ENCODE results near the gene CALCR.

CALCR gene

GRCh38 chr7:93447509-93447908, 127.0 kb downstream of the CALCR start:
- no peak for DNase-seq (ENCODE audit: low read depth)

GRCh38 chr7:93442478-93443224, 131.9 kb downstream of the CALCR start:
- peak; percentile 5 for DNase-seq (ENCODE audit: low read depth)

GRCh38 chr7:93435791-93436190, 138.7 kb downstream of the CALCR start:
- no peak for DNase-seq (ENCODE audit: low read depth)

- DNase-seq (ENCODE audit: low read depth) = no peak
Observed at GRCh38 chr7:93432130-93432529, 142.4 kb downstream of the CALCR start.

- no peak for DNase-seq (ENCODE audit: low read depth)
Observed at GRCh38 chr7:93430917-93431588, 143.5 kb downstream of the CALCR start.

- no peak for DNase-seq (ENCODE audit: low read depth)
Observed at GRCh38 chr7:93429563-93429962, 145.0 kb downstream of the CALCR start.

GRCh38 chr7:93427107-93427506, 147.4 kb downstream of the CALCR start:
- DNase-seq (ENCODE audit: low read depth) = no peak

GRCh38 chr7:93426155-93426696, 148.3 kb downstream of the CALCR start:
- no peak for DNase-seq (ENCODE audit: low read depth)

GRCh38 chr7:93414574-93414973, 159.9 kb downstream of the CALCR start:
- DNase-seq (ENCODE audit: low read depth) = no peak

GRCh38 chr7:93409324-93409723, 165.2 kb downstream of the CALCR start:
- no peak for DNase-seq (ENCODE audit: low read depth)

- no peak for DNase-seq (ENCODE audit: low read depth)
Observed at GRCh38 chr7:93407239-93407638, 167.3 kb downstream of the CALCR start.

- no peak for DNase-seq (ENCODE audit: low read depth)
Observed at GRCh38 chr7:93402944-93403343, 171.6 kb downstream of the CALCR start.

GRCh38 chr7:93399642-93400041, 174.9 kb downstream of the CALCR start:
- no peak for DNase-seq (ENCODE audit: low read depth)

- DNase-seq (ENCODE audit: low read depth) = no peak
Observed at GRCh38 chr7:93392984-93393383, 181.5 kb downstream of the CALCR start.

GRCh38 chr7:93390660-93391059, 183.9 kb downstream of the CALCR start:
- no peak for DNase-seq (ENCODE audit: low read depth)

GRCh38 chr7:93382362-93382761, 192.2 kb downstream of the CALCR start:
- no peak for DNase-seq (ENCODE audit: low read depth)

GRCh38 chr7:93378131-93378760, 196.3 kb downstream of the CALCR start:
- no peak for DNase-seq (ENCODE audit: low read depth)

- no peak for DNase-seq (ENCODE audit: low read depth)
Observed at GRCh38 chr7:93375603-93376002, 198.9 kb downstream of the CALCR start.

Data from stimulated activated CD8-positive, alpha-beta memory T cell treated with anti-CD3 and anti-CD28 coated beads, Interleukin-7, amount 100 ng/mL, for 24 hours (primary cell).